GM12878 (cell line): ENCODE results near the gene CNMD. TPM values are rescaled to one million over a fixed set of nuclear protein-coding genes. Genes with fewer than 3 reads are reported as not detected.

Experiments
- BHLHE40 ChIP-seq, 2 experiments: fragments of 450-650 bp in 1 of 2; IDR thresholded peaks; 2 replicates each; pipeline ENCODE4 v1.6.1; 2011 to 2017; ENCODE audit warnings: low read depth in 2 of 2, borderline replicate concordance in 1 of 2, improper control_type of control experiment in 1 of 2, low read length in 1 of 2, mild to moderate bottlenecking in 1 of 2
- EP300 ChIP-seq, 2 experiments: fragments of 150-350 bp in 1 of 2; IDR thresholded peaks; 2 replicates each; pipeline ENCODE4 v1.6.1; 2011 to 2012; ENCODE audit warnings: low read depth in 2 of 2, low read length in 2 of 2, borderline replicate concordance in 1 of 2, improper control_type of control experiment in 1 of 2, inconsistent platforms in 1 of 2; ENCODE audit not compliant: control insufficient read depth in 1 of 2
- GABPA ChIP-seq: IDR thresholded peaks from 2 replicates; pipeline ENCODE4 v1.6.1; 2014; ENCODE audit warnings: antibody characterized with exemption, low read depth, mild to moderate bottlenecking, inconsistent platforms
- NR2C2 ChIP-seq: IDR thresholded peaks from 2 replicates; pipeline ENCODE4 v1.6.1; 2011; ENCODE audit warnings: borderline replicate concordance, low read depth; ENCODE audit not compliant: control insufficient read depth, insufficient read length
- RB1 ChIP-seq: fragments of 450-650 bp; formaldehyde crosslinking; IDR thresholded peaks from 2 replicates; pipeline ENCODE4 v1.6.1; 2017; ENCODE audit warnings: mild to moderate bottlenecking, borderline replicate concordance
- RFX5 ChIP-seq: IDR thresholded peaks from 2 replicates; pipeline ENCODE4 v1.6.1; 2011; ENCODE audit warnings: low read depth, low read length, improper control_type of control experiment
- ZNF274 ChIP-seq: IDR thresholded peaks from one replicate; pipeline ENCODE4 v1.8.0; 2011; ENCODE audit not compliant: insufficient read length, insufficient read depth
- ZNF384 ChIP-seq: IDR thresholded peaks from 2 replicates; pipeline ENCODE4 v1.6.1; 2012; ENCODE audit warnings: low read depth, mild to moderate bottlenecking, low read length, improper control_type of control experiment, borderline replicate concordance
- polyA plus RNA-seq, 11 experiments: library from polyadenylated mRNA; depleted of rRNA in 4 of 11; unstranded in 6 of 11; stranded (reverse) in 5 of 11; fragments of >200 nt; fragmentation: Nextera tagmentation in 4 of 11; fragmentation: Illumina TruSeq in 1 of 11; extraction: Ambion mirVana in 4 of 11; extraction: Trizol in 1 of 11; gene quantifications; 1 replicate in 1 of 11; 2 replicates in 10 of 11; pipeline versions ENCODE4 v1.2.1 to v1.2.3, GENCODE V29; 2011 to 2016; ENCODE audit warnings: inconsistent platforms in 2 of 11, missing spikeins in 2 of 11, low read depth in 1 of 11
- total RNA-seq, 4 experiments: library from RNA; depleted of rRNA in 3 of 4; stranded (reverse); fragments of >200 nt in 3 of 4; fragmentation: Illumina TruSeq in 1 of 4; extraction: Trizol in 1 of 4; gene quantifications; 2 replicates each; pipeline versions ENCODE4 v1.2.1 to v1.2.3, GENCODE V29; 2013 to 2021
- TF ChIP-seq, protein P1 (sequence below): fragments of 450-650 bp; IDR thresholded peaks from 2 replicates; pipeline ENCODE4 v1.6.1; 2017; ENCODE audit warnings: mild to moderate bottlenecking
- TF ChIP-seq, protein P2 (sequence below): IDR thresholded peaks from 2 replicates; pipeline ENCODE4 v1.6.1; 2011; ENCODE audit warnings: mild to moderate bottlenecking, low read depth, low read length, moderate library complexity; ENCODE audit not compliant: insufficient replicate concordance

The CNMD gene
- total and polyA plus RNA-seq, 10 of the 15 experiments (the other 5 are each of a cell fraction or from before 2014, with no cell fraction given), result 0.31 to 1.6 (median 0.73) TPM

DNA sequence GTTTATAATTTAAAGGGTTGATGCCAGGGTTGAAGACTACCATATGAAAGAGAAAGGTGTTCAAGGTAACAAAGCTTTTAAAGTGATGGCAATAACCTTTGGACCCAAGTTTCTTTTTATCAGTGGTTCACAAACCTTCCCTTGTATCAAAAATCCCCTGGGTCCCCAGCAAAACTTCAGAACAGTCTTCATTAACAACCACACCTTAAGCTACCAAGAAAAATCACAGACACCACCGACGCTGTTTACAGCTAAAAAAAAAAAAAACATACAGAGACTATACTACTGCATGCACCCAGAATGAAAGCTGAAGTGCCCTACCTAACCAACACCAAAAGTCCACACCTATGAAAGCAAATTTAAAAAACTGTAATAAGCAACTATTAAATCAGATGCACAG, 13.4 kb downstream of the CNMD start (continued):
- TF ChIP-seq BHLHE40 (IDR thresholded peaks at IDR 0.05; ENCODE audit: borderline replicate concordance in 1 of 2, low read depth in 2 of 2, low read length in 1 of 2) (no peak), NR2C2 (no peak), ZNF274 (no peak), GABPA (no peak), RFX5 (no peak), ZNF384 (peak; percentile 82), RB1 (no peak; the same call in 1 of the 2 replicates), EP300 (IDR thresholded peaks at IDR 0.05; ENCODE audit: borderline replicate concordance in 1 of 2, control insufficient read depth in 1 of 2, low read depth in 2 of 2, low read length in 2 of 2) (no peak; a peak in 1 of 4 replicates)
- TF ChIP-seq, protein P1, sequence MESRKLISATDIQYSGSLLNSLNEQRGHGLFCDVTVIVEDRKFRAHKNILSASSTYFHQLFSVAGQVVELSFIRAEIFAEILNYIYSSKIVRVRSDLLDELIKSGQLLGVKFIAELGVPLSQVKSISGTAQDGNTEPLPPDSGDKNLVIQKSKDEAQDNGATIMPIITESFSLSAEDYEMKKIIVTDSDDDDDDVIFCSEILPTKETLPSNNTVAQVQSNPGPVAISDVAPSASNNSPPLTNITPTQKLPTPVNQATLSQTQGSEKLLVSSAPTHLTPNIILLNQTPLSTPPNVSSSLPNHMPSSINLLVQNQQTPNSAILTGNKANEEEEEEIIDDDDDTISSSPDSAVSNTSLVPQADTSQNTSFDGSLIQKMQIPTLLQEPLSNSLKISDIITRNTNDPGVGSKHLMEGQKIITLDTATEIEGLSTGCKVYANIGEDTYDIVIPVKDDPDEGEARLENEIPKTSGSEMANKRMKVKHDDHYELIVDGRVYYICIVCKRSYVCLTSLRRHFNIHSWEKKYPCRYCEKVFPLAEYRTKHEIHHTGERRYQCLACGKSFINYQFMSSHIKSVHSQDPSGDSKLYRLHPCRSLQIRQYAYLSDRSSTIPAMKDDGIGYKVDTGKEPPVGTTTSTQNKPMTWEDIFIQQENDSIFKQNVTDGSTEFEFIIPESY, result no peak
- TF ChIP-seq, protein P2, sequence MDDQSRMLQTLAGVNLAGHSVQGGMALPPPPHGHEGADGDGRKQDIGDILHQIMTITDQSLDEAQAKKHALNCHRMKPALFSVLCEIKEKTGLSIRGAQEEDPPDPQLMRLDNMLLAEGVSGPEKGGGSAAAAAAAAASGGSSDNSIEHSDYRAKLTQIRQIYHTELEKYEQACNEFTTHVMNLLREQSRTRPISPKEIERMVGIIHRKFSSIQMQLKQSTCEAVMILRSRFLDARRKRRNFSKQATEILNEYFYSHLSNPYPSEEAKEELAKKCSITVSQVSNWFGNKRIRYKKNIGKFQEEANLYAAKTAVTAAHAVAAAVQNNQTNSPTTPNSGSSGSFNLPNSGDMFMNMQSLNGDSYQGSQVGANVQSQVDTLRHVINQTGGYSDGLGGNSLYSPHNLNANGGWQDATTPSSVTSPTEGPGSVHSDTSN, result no peak
